Suppressor macrophage treated with lipopolysaccharide for 1 hour (primary cell): Measurements from ENCODE around the gene SLC6A7.
A peak's percentile ranks its signal among the peaks of the same experiment; 100 is the strongest.
"Not testable (repeated sequence)": the region's sequence is repeated elsewhere in the genome, so short reads cannot be mapped to it uniquely, and the experiment has no call there.

Experiments used
- DNase-seq, 3 donors: peaks; one replicate each; pipeline ENCODE4 v3.0.0-alpha.2; 2020 to 2022

The SLC6A7 gene

DNA sequence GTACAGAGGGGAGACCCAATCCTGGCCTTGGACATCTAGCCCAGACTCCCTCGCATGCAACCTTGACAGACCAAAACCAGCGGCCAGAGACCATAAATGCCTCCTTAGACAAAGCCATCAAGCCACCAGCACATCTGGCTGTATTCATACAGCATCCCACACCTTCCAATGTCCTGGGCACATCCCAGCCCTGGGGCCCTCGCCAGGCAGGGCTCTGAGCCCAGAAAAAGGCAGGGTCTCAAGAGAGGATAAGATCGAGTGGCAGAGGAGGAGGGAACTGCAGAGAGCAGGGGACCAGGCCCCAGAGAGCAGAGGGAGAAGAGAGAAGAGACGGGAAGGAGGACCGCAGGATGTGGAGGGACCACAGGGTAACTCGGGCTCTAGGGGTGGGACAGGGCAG is 54.3 kb downstream of the SLC6A7 start:
- DNase-seq, result no peak

DNA sequence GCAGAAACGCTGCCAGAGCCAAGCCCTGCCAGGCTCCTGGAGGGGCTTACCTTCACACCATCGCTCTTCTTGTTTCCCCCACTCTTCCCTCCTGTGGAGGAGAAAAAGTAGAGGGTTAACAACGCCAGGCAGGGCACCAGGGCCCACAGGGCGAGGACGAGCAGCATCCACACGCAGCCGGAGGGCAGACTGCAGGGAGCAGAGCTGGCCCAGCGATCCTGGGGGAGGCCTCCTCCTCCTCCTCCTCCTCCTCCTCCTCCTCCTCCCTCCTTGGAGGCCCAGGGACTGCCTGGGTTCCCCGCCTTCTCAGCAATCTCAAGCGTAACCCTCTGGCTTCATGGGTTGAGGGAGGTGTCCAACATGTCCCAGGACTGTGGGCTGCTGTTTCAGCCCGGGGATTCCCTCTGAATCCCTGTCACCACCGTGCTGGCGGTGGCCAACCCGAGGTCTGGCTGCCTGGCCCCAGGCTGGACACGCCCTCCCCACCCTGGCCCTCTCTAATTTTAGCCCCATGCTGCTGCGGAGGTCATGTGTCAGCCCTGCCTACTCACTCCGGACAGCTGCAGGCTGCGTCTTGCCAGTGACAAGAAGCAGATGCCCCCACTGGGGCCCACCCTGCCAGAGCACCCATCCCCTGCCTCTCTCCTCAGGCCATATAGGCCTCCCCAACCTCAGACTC is 55.4 kb downstream of the SLC6A7 start:
- DNase-seq, result peak; percentile 55 to 85 (median 68)

DNA sequence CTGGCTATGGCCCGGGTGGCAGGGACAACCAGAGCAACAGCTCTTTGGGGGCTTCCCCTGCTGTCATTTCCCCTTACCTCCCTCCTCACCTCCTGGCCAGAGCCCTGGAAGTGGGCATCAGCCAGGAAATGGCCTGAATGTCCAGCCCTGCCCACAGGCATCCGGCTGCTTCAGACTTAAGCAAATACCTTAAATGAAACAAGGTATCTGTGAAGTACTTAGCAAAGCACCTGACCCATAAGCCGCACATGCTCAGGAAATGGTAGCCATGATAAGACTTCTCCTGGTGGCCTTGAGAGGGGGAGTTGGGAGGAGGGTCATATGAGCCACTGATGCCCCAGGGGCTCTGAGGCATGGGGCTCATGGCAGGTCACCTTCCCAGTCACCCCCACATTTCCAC is 55.9 kb downstream of the SLC6A7 start:
- DNase-seq, result no peak

DNA sequence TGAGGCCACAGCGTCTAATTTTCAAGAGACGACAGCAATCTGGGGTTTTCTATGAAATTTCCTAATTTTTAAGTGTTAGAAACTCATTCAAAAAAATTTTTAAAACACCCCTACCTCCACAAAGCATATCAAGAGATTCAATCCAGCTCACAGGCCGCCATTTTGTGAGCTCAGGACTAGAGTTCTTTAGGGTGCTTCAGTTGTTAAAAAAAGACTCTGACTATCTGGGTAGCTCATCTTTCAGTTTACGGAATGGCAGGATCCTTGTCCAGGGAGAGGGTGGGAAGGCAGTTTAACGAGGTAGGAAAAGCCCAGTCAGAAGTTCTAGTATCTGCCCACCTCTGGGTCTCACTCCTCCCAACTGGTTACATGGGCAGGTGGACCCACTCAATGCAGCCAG is 56.6 kb downstream of the SLC6A7 start:
- no peak for DNase-seq

DNA sequence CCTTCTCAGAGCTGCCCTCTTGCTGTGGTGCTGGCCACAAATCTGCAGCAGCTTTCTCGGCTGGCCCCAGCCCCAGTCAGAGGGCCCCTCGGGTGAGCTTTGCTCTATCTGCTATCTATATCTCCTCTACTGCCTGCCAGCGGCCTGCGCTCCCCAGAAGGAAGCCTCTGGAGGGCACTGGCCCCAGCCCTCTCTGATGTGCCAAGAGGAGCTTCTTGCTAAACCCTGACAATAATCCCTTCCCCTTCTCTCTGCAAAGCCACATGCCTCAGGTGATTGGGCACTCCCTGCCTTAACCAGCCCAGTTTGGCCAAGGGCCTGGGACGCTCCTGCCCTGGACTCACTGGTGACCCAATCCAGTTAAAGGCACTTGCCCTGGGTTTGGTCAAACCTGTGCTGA is 57.0 kb downstream of the SLC6A7 start:
- DNase-seq, result no peak

DNA sequence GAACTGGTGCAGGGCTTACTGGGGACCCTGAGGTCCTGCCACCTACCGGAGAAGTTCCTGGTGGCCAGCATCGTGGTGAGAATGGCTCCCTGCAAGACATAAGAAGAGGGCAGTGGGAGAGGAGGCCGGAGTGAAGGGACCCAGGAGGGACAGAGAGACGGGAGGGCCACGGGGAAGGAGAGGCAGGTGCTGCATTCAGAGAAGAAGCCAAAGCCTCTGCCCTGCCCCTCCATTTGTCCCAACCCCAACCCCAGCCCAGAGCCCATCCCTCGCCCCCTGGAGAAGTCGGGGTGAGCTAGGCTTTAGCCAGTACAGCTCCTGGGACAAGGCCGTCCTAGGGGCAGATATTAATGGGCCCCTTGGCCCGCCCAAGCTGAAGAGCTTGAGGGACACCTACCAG is 57.9 kb downstream of the SLC6A7 start:
- DNase-seq, result no peak

DNA sequence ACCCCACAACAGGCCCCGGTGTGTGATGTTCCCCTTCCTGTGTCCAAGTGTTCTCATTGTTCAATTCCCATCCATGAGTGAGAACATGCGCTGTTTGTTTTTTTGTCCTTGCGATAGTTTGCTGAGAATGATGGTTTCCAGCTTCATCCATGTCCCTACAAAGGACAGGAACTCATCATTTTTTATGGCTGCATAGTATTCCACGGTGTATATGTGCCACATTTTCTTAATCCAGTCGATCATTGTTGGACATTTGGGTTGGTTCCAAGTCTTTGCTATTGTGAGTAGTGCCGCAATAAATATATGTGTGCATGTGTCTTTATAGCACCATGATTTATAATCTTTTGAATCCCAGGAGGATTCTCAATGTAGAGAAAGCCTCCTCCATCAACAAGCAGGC is 58.6 kb downstream of the SLC6A7 start:
- DNase-seq, result not testable (repeated sequence)

DNA sequence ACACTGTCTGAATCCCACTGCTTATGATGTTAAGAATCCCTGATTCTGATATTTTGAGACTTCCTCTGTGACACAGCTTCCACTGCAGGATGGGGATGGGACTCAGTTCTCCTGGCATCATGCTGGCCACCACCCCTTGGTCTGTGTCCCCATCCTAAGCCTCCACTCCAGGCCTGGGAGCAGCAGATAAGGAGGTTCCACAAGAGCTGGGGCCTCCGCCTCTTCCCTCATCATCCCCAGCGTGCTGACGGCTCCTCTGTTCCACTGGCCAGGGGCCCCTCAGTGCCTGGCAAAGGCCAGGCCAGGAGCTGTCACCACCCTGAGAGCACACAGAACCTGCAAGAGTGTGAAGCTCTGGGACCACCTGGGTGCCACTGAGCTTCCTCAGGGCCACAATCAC is 59.1 kb downstream of the SLC6A7 start:
- no peak for DNase-seq

DNA sequence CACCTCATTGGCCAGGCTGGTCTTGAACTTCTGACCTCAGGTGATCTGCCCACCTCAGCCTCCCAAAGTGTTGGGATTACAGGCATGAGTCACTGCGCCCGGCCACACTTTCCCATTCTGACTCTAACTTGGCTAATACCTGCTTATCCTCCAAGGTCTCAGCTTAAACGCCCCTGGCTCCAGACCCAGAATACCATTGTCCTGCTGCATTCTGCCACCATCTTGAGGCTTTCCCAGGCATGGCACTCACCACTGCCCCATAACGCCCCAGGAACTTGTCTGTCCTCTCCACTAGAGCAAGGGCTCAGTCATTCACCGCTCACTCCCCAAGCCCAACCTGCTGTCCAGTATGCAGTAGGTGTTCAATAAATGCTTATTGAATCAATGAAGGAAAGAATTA is 59.9 kb downstream of the SLC6A7 start:
- no peak for DNase-seq

DNA sequence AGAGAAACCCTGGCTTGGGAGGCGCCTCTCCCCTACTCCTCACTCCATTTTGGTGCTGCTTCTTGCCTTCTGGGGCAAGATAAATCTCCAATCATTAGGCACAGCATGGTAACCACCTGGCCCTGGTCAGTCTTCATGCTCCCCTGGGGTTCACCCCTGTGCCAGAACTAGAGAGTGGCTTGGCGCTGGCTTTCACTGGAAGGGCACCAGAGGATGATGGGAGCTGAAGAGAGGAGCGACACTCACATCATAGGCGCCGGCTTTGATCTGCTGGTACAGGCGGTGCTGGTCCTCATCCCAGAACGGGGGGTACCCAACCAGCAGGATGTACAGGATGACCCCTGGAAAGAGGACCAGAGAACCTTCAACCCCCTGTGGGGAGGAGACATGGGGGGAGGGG is 61.6 kb downstream of the SLC6A7 start:
- no peak for DNase-seq

DNA sequence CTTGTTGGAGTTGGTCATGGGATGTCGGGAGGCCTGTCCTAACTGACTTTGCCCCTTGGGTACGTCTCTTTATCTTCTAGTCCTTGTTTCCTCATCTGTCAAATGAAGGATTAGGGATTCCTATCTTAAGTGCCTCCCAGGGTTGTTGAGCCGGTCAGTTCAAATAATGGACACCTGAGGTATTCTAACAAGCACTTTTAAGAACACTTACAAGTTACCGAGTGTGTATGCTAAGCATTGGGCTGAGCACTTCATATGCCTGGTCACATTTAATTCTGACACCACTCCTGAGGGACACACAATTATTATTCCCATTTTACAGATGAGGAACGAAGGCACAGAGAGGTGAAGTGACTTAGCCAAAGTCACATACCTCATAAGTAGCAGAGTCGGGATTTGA is 62.6 kb downstream of the SLC6A7 start:
- no peak for DNase-seq

DNA sequence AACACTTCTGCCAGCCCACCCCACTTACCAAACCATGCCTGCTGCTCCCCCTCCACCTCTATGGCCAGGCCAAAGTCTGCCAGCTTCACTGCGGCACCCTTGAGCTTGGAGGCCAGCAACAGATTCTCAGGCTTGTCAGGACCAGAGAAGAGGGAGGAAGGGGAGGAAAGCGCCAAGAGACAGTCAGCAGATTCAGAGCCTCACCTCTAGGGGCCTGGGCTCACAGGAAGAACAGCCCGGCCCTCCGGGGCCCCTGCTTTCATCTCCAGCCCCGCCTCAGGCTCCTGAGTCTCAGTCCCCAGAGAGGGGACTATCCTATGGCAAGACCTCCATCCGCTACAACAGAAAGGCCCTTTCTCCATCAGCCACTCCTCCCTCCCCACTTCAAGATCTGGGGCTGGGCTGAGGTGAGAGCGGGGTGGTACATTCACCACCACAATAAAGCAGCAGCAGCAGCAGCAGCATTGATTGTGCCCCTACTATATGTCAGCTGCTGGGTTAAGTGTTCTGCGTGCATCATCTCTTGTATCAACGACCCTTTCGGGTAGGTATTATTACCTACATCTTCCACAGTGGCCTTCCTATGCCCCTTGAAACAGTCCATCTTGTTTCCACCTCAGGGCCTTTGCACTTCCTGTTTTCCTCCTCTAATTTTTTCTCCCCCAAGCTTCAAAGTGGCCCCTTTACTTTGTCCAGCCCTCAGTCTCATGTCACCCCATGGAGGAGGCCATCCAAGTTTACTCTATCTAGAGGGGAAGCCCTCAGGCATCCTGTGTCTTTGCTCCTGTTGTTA is 63.8 kb downstream of the SLC6A7 start:
- no peak for DNase-seq

DNA sequence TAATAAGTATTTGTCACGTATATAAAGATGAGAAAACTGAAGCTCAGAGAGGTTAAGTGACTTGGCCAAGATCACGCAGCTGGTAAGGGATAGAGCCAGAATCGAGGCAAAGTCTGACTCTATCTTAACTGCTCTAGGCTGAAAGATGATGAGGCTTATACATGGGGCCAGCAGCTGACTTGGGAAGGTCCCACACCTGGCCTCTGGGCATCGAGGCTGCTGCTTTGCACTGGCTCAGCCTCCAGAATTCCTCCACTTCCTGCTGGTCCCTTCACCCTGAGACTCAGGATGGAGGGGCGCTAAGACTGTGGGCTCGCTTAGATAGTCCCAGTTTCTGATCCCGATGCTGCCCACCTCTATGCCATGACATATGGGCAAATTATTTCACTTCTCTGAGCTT is 64.5 kb downstream of the SLC6A7 start:
- no peak for DNase-seq

DNA sequence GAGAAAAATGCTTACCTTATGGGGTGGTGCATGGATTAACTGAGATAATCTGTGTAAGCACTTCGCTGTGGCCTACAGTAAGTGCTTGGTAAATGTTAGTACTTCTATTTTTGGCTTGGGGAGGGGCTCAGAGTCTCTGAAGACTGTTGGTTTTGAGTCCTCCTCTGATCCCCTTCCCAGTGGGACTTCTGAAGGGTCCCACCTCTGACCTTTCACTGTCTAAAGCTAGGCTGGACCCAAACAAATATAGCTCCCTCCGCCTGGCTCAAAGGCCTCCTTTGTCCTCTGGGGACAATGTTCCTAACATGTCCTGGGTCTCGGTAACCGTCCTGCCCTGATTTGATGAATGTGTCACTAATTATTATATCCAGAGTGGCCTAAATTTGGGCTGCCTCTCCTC is 64.9 kb downstream of the SLC6A7 start:
- no peak for DNase-seq

DNA sequence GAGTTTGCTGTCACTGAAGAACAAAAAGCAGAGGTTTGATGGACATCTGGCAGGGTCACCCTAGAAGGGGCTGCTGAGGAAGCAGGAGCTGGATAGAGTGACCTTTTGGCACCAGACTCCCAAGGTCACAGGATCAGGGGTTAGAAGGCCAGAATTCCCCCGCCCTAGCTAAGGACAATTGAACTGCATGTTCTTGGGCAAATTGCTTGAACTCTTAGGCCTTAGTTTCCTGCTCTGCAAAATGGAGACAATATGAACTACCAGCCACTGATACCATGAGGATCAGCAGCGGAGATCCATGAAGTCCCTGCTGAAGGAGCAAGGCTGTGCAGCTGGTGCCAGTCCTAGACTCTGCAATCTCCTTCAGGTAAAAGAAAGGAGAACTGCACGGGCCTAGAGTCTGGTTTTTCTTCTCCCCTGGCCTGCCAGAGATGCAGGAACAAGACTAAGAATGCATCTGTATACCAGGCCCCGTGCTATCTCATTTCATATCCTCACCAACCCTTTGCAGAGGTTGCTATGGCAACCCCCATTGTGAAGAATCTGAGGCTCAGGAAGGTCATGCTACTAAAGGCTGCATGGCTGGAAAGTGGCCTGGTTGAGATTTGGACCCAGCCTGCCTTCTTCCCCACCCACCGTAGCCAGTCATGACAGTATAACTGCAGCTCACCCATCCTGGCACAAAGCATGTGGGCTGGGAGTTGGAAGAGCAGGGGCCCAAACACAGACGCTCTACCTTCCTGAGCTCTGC is 66.0 kb downstream of the SLC6A7 start:
- DNase-seq, result no peak

DNA sequence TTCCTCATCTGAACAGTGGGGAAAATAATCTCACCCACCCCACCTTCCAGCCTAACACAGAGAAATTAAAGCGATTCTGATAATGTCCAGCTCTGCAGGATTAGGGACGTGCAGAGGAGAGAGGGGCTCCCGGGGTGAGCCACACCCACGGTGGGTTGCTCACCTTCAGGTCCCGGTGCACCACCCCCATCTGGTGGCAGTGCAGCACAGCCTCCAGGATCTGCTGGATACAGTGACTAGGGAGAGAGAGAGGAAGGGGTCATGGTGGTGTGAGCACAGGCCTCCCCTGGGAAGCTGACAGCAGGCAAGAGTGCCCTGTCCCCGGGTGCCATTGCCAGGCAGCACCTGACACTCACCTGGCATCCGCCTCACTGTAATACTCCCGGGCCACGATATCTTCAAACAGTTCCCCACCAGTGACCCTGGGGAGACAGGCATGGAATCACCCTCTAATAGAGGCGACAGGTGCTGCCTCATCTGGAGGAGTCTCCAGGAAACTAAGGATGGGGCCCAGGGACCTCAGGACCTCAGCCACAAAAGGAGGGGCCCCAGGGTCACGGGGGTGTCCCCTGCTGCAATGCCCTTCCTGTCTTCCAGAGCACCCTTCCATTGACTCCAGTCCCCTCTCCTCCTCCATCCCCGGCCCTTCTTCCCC is 66.7 kb downstream of the SLC6A7 start:
- no peak for DNase-seq

DNA sequence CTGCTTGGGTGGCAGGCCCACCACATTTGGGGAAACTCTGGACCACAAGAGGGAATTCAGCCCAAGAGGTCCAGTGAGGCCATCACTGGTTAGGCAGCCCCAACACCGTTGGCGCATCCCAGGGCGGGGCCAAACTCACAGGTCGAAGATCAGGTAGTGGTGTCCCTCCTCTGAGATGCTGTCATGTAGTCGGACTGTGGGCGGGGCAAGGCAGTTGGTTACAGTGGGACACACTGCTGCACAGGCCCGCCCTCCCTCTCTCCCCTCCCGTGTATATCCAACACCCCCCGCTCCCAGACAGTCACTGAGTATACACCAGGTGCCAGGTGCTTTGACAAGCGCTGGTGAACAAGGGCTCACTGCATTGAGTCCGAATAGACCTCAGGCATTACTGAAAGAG is 67.6 kb downstream of the SLC6A7 start:
- no peak for DNase-seq

DNA sequence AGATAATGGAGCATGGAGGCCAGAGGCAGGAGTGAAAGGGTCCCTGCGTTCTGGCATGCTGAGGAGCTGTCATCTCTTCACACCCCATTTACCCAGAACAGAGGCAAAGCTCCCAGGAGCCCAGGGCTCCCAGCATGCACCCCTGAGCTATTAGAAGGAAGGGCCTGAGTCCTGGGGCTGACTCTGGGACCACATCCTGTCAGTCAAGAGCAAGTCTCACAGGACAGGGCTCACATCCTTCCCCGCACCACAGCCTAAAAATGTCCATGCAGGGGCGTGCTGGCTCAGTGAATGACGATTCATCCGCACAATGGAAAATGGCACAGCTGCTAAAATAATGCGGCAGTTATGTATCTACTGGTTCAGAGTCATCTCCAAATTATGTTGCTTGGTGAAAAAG is 68.3 kb downstream of the SLC6A7 start:
- DNase-seq, result no peak
